GM12878 (cell line): Measurements from ENCODE around the gene ADAMTS2. TPM values are rescaled to one million over a fixed set of nuclear protein-coding genes. Genes with fewer than 3 reads are reported as not detected.

ENCODE experiments used
- ATAC-seq: fragments of 200-7000 bp; cut with Tn5 transposase; 3 replicates; pipeline ENCODE4 v1.9.1; 2020; ENCODE audit warnings: mild to moderate bottlenecking, moderate library complexity
- BruUV-seq: library from RNA; stranded (reverse); fragments of 400-500 nt; replicated peaks from 2 replicates; lab custom pipeline; 2021; lab: Mats Ljungman, UMichigan
- CTCF ChIA-PET: fragments of 300-600 bp; sonication (Branson Sonifier 250); formaldehyde crosslinking; extraction: SDS; loops from one replicate; lab custom pipeline; 2021; ENCODE audit warnings: inconsistent platforms; lab: Yijun Ruan, JAX
- POLR2A ChIA-PET: fragments of 350-600 bp; formaldehyde crosslinking; extraction: SDS; loops from one replicate; lab custom pipeline; 2021; ENCODE audit warnings: inconsistent platforms; lab: Charles Lee
- RAD21 ChIA-PET: fragments of 300-600 bp; sonication (Branson Sonifier 250); formaldehyde crosslinking; loops from one replicate; lab custom pipeline; 2023; ENCODE audit warnings: antibody characterized with exemption; ENCODE audit not compliant: unreplicated experiment; lab: Charles Lee
- SMC1A ChIA-PET: fragments of 300-600 bp; sonication (Branson Sonifier 250); formaldehyde crosslinking; loops from one replicate; lab custom pipeline; 2023; ENCODE audit not compliant: unreplicated experiment, uncharacterized antibody; lab: Charles Lee
- DNase-seq: peaks from one replicate; pipeline ENCODE4 v3.0.0-alpha.2; 2011; ENCODE audit warnings: low read depth, low spot score
- FAIRE-seq: peaks from 3 replicates; lab custom pipeline; 2011; peaks lifted over from hg19 to GRCh38; lab: Jason Lieb, UNC
- H2AFZ ChIP-seq: 2 replicates; pipeline ENCODE4 v1.6.0; 2011; ENCODE audit warnings: low read depth, low read length, control low read depth; ENCODE audit not compliant: control insufficient read depth
- H3K27ac ChIP-seq: 2 replicates; pipeline ENCODE4 v1.5.1; 2011; ENCODE audit warnings: control low read depth; ENCODE audit not compliant: control insufficient read depth, insufficient read depth
- H3K27me3 ChIP-seq, 2 experiments: replicated peaks in 1 of 2; 2 replicates each; pipeline versions ENCODE4 v1.6.0 to v1.6.1; 2011; ENCODE audit warnings: low read length in 1 of 2; ENCODE audit not compliant: control insufficient read depth in 2 of 2, insufficient read depth in 2 of 2
- H3K36me3 ChIP-seq, 2 experiments: 2 replicates each; pipeline ENCODE4 v1.5.1; 2011; ENCODE audit warnings: low read length in 1 of 2; ENCODE audit not compliant: control insufficient read depth in 2 of 2, insufficient read depth in 2 of 2
- H3K4me1 ChIP-seq: 2 replicates; pipeline ENCODE4 v1.6.1; 2011; ENCODE audit warnings: mild to moderate bottlenecking, low read length, moderate library complexity, mixed read lengths; ENCODE audit not compliant: control insufficient read depth, insufficient read depth
- H3K4me2 ChIP-seq: 2 replicates; pipeline ENCODE4 v1.6.0; 2011; ENCODE audit warnings: control low read depth; ENCODE audit not compliant: control insufficient read depth, insufficient read depth
- H3K4me3 ChIP-seq: fragments of 200-600 bp; sonication (generic); 2 replicates; pipeline ENCODE4 v1.5.1; 2016
- H3K79me2 ChIP-seq: 2 replicates; pipeline ENCODE4 v1.6.0; 2011; ENCODE audit warnings: low read length; ENCODE audit not compliant: control insufficient read depth, insufficient read depth
- H3K9ac ChIP-seq: 2 replicates; pipeline ENCODE4 v1.8.0; 2011; ENCODE audit warnings: low read length, control low read depth, mixed read lengths; ENCODE audit not compliant: control insufficient read depth, insufficient read depth
- H3K9me3 ChIP-seq: replicated peaks from 3 replicates; pipeline ENCODE4 v1.5.1; 2011; ENCODE audit warnings: mild to moderate bottlenecking, low read length; ENCODE audit not compliant: control insufficient read depth, insufficient read depth
- H4K20me1 ChIP-seq: 2 replicates; pipeline ENCODE4 v1.6.0; 2011; ENCODE audit not compliant: control insufficient read depth, insufficient read depth
- ATF2 ChIP-seq: IDR thresholded peaks from 2 replicates; pipeline ENCODE4 v1.6.1; 2012; ENCODE audit warnings: low read length, inconsistent platforms
- BCL11A ChIP-seq: IDR thresholded peaks from 2 replicates; pipeline ENCODE4 v1.6.1; 2011; ENCODE audit warnings: low read depth, low read length
- CHD1 ChIP-seq: IDR thresholded peaks from 2 replicates; pipeline ENCODE4 v1.6.1; 2012; ENCODE audit warnings: low read depth, low read length, improper control_type of control experiment
- CUX1 ChIP-seq: IDR thresholded peaks from 2 replicates; pipeline ENCODE4 v1.6.1; 2012; ENCODE audit warnings: improper control_type of control experiment, low read depth, low read length; ENCODE audit not compliant: insufficient replicate concordance
- HDAC2 ChIP-seq: fragments of 200-600 bp; sonication (generic); IDR thresholded peaks from 2 replicates; pipeline ENCODE4 v1.6.1; 2017
- JUND ChIP-seq: IDR thresholded peaks from 2 replicates; pipeline ENCODE4 v1.6.1; 2012; ENCODE audit warnings: low read depth, mild to moderate bottlenecking, low read length, improper control_type of control experiment, moderate library complexity
- MTA2 ChIP-seq: fragments of 450-650 bp; IDR thresholded peaks from 2 replicates; pipeline ENCODE4 v1.6.1; 2016; ENCODE audit warnings: low read depth, mild to moderate bottlenecking, moderate library complexity
- RB1 ChIP-seq: fragments of 450-650 bp; formaldehyde crosslinking; IDR thresholded peaks from 2 replicates; pipeline ENCODE4 v1.6.1; 2017; ENCODE audit warnings: mild to moderate bottlenecking, borderline replicate concordance
- SMAD1 ChIP-seq: fragments of 450-650 bp; IDR thresholded peaks from 2 replicates; pipeline ENCODE4 v1.6.1; 2018; ENCODE audit warnings: mild to moderate bottlenecking, low read depth; ENCODE audit not compliant: partially characterized antibody
- SMARCA5 ChIP-seq: fragments of 450-650 bp; IDR thresholded peaks from 2 replicates; pipeline ENCODE4 v1.6.1; 2017; ENCODE audit warnings: mild to moderate bottlenecking
- SRF ChIP-seq, 2 experiments: IDR thresholded peaks; 2 replicates each; pipeline ENCODE4 v1.6.1; 2011; ENCODE audit warnings: low read depth in 2 of 2, low read length in 2 of 2, mild to moderate bottlenecking in 1 of 2, moderate library complexity in 1 of 2
- TCF12 ChIP-seq: IDR thresholded peaks from 2 replicates; pipeline ENCODE4 v1.6.1; 2011; ENCODE audit warnings: low read depth, mild to moderate bottlenecking, low read length
- ZBTB4 ChIP-seq: fragments of 450-650 bp; formaldehyde crosslinking; IDR thresholded peaks from 2 replicates; pipeline ENCODE4 v1.4.0; 2022; ENCODE audit warnings: mild to moderate bottlenecking, moderate library complexity
- WGBS: methylation state at CpG from one replicate; pipeline ENCODE4 v1.1.6; 2016; ENCODE audit warnings: low lambda C conversion rate; ENCODE audit not compliant: insufficient replicate concordance, insufficient coverage; ENCODE audit errors: missing lambda C conversion rate; 5-methylcytosine and 5-hydroxymethylcytosine counted together
- in situ Hi-C: fragments of 300-500 bp; cut with MboI; formaldehyde crosslinking; loops from 9 replicates; pipeline ENCODE4 v1.14.3; 2018; ENCODE audit warnings: mixed read lengths
- intact Hi-C: fragments of 100-400 bp; cut with micrococcal nuclease; formaldehyde crosslinking; loops from one replicate; pipeline ENCODE4 v1.14.2; 2022; ENCODE audit not compliant: unreplicated experiment
- polyA plus RNA-seq, 11 experiments: library from polyadenylated mRNA; depleted of rRNA in 4 of 11; unstranded in 6 of 11; stranded (reverse) in 5 of 11; fragments of >200 nt; fragmentation: Nextera tagmentation in 4 of 11; fragmentation: Illumina TruSeq in 1 of 11; extraction: Ambion mirVana in 4 of 11; extraction: Trizol in 1 of 11; gene quantifications; 1 replicate in 1 of 11; 2 replicates in 10 of 11; pipeline versions ENCODE4 v1.2.1 to v1.2.3, GENCODE V29; 2011 to 2016; ENCODE audit warnings: inconsistent platforms in 2 of 11, missing spikeins in 2 of 11, low read depth in 1 of 11
- total RNA-seq, 4 experiments: library from RNA; depleted of rRNA in 3 of 4; stranded (reverse); fragments of >200 nt in 3 of 4; fragmentation: Illumina TruSeq in 1 of 4; extraction: Trizol in 1 of 4; gene quantifications; 2 replicates each; pipeline versions ENCODE4 v1.2.1 to v1.2.3, GENCODE V29; 2013 to 2021

Gene ADAMTS2
- total and polyA plus RNA-seq, 10 of the 15 experiments (the other 5 are each of a cell fraction or from before 2014, with no cell fraction given), result 0.03 to 0.05 TPM; not detected in 8

GRCh38 chr5:179336126-179336870 lies 9.0 kb downstream of the ADAMTS2 start:
- CTCF ChIA-PET, result no interaction called here
- H3K27me3 ChIP-seq, result no peaks in the 10 kb centered on the region
- DNase-seq, result no peak
- WGBS, result 62% methylated on average over 34 of the region's 36 CpGs
- no peak overlapping the region for H3K4me3 ChIP-seq
- no peaks in the 10 kb centered on the region for H3K9me3 ChIP-seq
- no peak for ATAC-seq
- intact Hi-C loops (no loop called here), in situ Hi-C loops (no loop called here)
- POLR2A ChIA-PET, result no interaction called here
- H3K4me1 ChIP-seq, result no peaks in the 10 kb centered on the region
- no TSS peak for BruUV-seq
- H3K9ac ChIP-seq, result no peak overlapping the region
- H3K79me2 ChIP-seq, result no peaks in the 10 kb centered on the region
- SMC1A ChIA-PET, result no interaction called here
- H3K36me3 ChIP-seq, result no peaks in the 10 kb centered on the region
- no peak overlapping the region for H3K27ac ChIP-seq
- H4K20me1 ChIP-seq, result no peaks in the 10 kb centered on the region
- RAD21 ChIA-PET, result no interaction called here
- no peak overlapping the region for H2AFZ ChIP-seq
- FAIRE-seq, result no peak
- H3K4me2 ChIP-seq, result no peak overlapping the region
- TF ChIP-seq CUX1, result no peak
- TF ChIP-seq MTA2, result no peak
- TF ChIP-seq HDAC2, result no peak
- no peak for TF ChIP-seq SRF (IDR thresholded peaks at IDR 0.05; ENCODE audit: low read depth in 2 of 2, low read length in 2 of 2)
- TF ChIP-seq SMARCA5, result no peak
- no peak for TF ChIP-seq TCF12
- no peak for TF ChIP-seq SMAD1
- no peak for TF ChIP-seq ZBTB4
- no peak for TF ChIP-seq ATF2
- TF ChIP-seq JUND, result no peak
- TF ChIP-seq BCL11A, result no peak
- TF ChIP-seq CHD1, result no peak
- TF ChIP-seq RB1, result no peak
